Activated T-helper 1 cell treated with anti-CD3 and anti-CD28 coated beads, Interleukin-12 subunit alpha, Interleukin-12 subunit beta, Interleukin-2, Interleukin-4 antibody, amounts not matched to agents 30 ng/mL and 10 ng/mL and 1 ng/mL, durations not matched to agents 14 hours and 24 hours and 36 hours (primary cell): ENCODE data around the gene RTP1. TPM values are rescaled to one million over a fixed set of nuclear protein-coding genes. Genes with fewer than 3 reads are reported as not detected.

Experiments
- DNase-seq: peaks from one replicate; pipeline ENCODE4 v3.0.0; 2021; ENCODE audit warnings: low spot score
- H3K27ac Mint-ChIP-seq: one replicate; pipeline ENCODE4 v1.8.0; 2021; ENCODE audit warnings: mild to moderate bottlenecking, mixed read lengths
- H3K27me3 Mint-ChIP-seq: one replicate; pipeline ENCODE4 v1.8.0; 2022; ENCODE audit warnings: mild to moderate bottlenecking, moderate library complexity, mixed read lengths; ENCODE audit not compliant: insufficient read depth
- H3K36me3 Mint-ChIP-seq: one replicate; pipeline ENCODE4 v1.8.0; 2021; ENCODE audit warnings: low read depth, mixed read lengths
- H3K4me1 Mint-ChIP-seq: one replicate; pipeline ENCODE4 v1.8.0; 2021; ENCODE audit warnings: low read depth, mixed read lengths
- H3K4me3 Mint-ChIP-seq: one replicate; pipeline ENCODE4 v1.8.0; 2021; ENCODE audit warnings: mild to moderate bottlenecking, moderate library complexity, mixed read lengths
- H3K9me3 Mint-ChIP-seq: one replicate; pipeline ENCODE4 v1.8.0; 2021; ENCODE audit warnings: mixed read lengths
- intact Hi-C: fragments of 100-400 bp; cut with micrococcal nuclease; formaldehyde crosslinking; loops from one replicate; pipeline ENCODE4 v1.15.1; 2024
- total RNA-seq: library from RNA; stranded (reverse); gene quantifications from 2 replicates; pipeline ENCODE4 v1.2.3, GENCODE V29; 2022

Gene RTP1
- total RNA-seq, 1 donor from 2014 or later = not detected

- Mint-ChIP-seq H3K27ac (no peak overlapping the region), H3K36me3 (no peaks in the 10 kb centered on the region), H3K4me1 (no peaks in the 10 kb centered on the region), H3K9me3 (no peaks in the 10 kb centered on the region), H3K4me3 (no peak overlapping the region), H3K27me3 (peaks cover 14% of the 10 kb centered on the region)
- intact Hi-C loops = no loop called here
- DNase-seq = no peak
Observed at GRCh38 chr3:187207624-187208023, 10.3 kb downstream of the RTP1 start.

- Mint-ChIP-seq H3K4me1 (no peaks in the 10 kb centered on the region), H3K4me3 (no peak overlapping the region), H3K9me3 (no peaks in the 10 kb centered on the region), H3K36me3 (no peaks in the 10 kb centered on the region), H3K27ac (no peak overlapping the region), H3K27me3 (peaks cover 13% of the 10 kb centered on the region)
- intact Hi-C loops = no loop called here
- DNase-seq = no peak
Observed at GRCh38 chr3:187208159-187208558, 10.9 kb downstream of the RTP1 start.

GRCh38 chr3:187209491-187209890, 12.2 kb downstream of the RTP1 start:
- Mint-ChIP-seq H3K9me3 (no peaks in the 10 kb centered on the region), H3K27me3 (peaks cover 20% of the 10 kb centered on the region), H3K4me3 (no peak overlapping the region), H3K27ac (no peak overlapping the region), H3K4me1 (no peaks in the 10 kb centered on the region), H3K36me3 (no peaks in the 10 kb centered on the region)
- DNase-seq = no peak
- intact Hi-C loops = no loop called here

GRCh38 chr3:187210091-187210490, 12.8 kb downstream of the RTP1 start:
- Mint-ChIP-seq H3K4me3 (no peak overlapping the region), H3K27ac (no peak overlapping the region), H3K4me1 (no peaks in the 10 kb centered on the region), H3K9me3 (no peaks in the 10 kb centered on the region), H3K27me3 (peaks cover 21% of the 10 kb centered on the region), H3K36me3 (no peaks in the 10 kb centered on the region)
- intact Hi-C loops = no loop called here
- DNase-seq = no peak

- no peaks in the 10 kb centered on the region for H3K36me3 Mint-ChIP-seq
- no peaks in the 10 kb centered on the region for H3K4me1 Mint-ChIP-seq
- intact Hi-C loops = no loop called here
- H3K27ac Mint-ChIP-seq = no peak overlapping the region
- H3K4me3 Mint-ChIP-seq = no peak overlapping the region
- no peaks in the 10 kb centered on the region for H3K9me3 Mint-ChIP-seq
- no peak for DNase-seq
- H3K27me3 Mint-ChIP-seq = peaks cover 15% of the 10 kb centered on the region
Observed at GRCh38 chr3:187210545-187211327, 13.4 kb downstream of the RTP1 start.

- Mint-ChIP-seq H3K4me3 (no peak overlapping the region), H3K27ac (no peak overlapping the region), H3K27me3 (peaks cover 11% of the 10 kb centered on the region), H3K9me3 (no peaks in the 10 kb centered on the region), H3K36me3 (no peaks in the 10 kb centered on the region), H3K4me1 (no peaks in the 10 kb centered on the region)
- DNase-seq = no peak
- intact Hi-C loops = no loop called here
Observed at GRCh38 chr3:187211532-187212195, 14.4 kb downstream of the RTP1 start.

GRCh38 chr3:187212196-187212545, 14.9 kb downstream of the RTP1 start:
- intact Hi-C loops = no loop called here
- Mint-ChIP-seq H3K27me3 (peaks cover 14% of the 10 kb centered on the region), H3K27ac (no peak overlapping the region), H3K4me3 (no peak overlapping the region), H3K36me3 (no peaks in the 10 kb centered on the region), H3K9me3 (no peaks in the 10 kb centered on the region), H3K4me1 (no peaks in the 10 kb centered on the region)
- DNase-seq = no peak

GRCh38 chr3:187212705-187213104, 15.4 kb downstream of the RTP1 start:
- intact Hi-C loops = no loop called here
- H3K4me1 Mint-ChIP-seq = no peaks in the 10 kb centered on the region
- no peak overlapping the region for H3K4me3 Mint-ChIP-seq
- no peak overlapping the region for H3K27ac Mint-ChIP-seq
- H3K27me3 Mint-ChIP-seq = peaks cover 17% of the 10 kb centered on the region
- no peak for DNase-seq
- no peaks in the 10 kb centered on the region for H3K9me3 Mint-ChIP-seq
- no peaks in the 10 kb centered on the region for H3K36me3 Mint-ChIP-seq

GRCh38 chr3:187213616-187214015, 16.3 kb downstream of the RTP1 start:
- DNase-seq = no peak
- Mint-ChIP-seq H3K27me3 (peaks cover 21% of the 10 kb centered on the region), H3K36me3 (no peaks in the 10 kb centered on the region), H3K27ac (no peak overlapping the region), H3K4me1 (no peaks in the 10 kb centered on the region), H3K9me3 (no peaks in the 10 kb centered on the region), H3K4me3 (no peak overlapping the region)
- intact Hi-C loops = no loop called here

GRCh38 chr3:187215460-187215859, 18.2 kb downstream of the RTP1 start:
- peaks cover 22% of the 10 kb centered on the region for H3K27me3 Mint-ChIP-seq
- no peaks in the 10 kb centered on the region for H3K36me3 Mint-ChIP-seq
- H3K4me3 Mint-ChIP-seq = no peak overlapping the region
- intact Hi-C loops = no loop called here
- no peak overlapping the region for H3K27ac Mint-ChIP-seq
- no peaks in the 10 kb centered on the region for H3K9me3 Mint-ChIP-seq
- no peaks in the 10 kb centered on the region for H3K4me1 Mint-ChIP-seq
- no peak for DNase-seq

- no peak for DNase-seq
- Mint-ChIP-seq H3K9me3 (no peaks in the 10 kb centered on the region), H3K36me3 (no peaks in the 10 kb centered on the region), H3K4me3 (no peak overlapping the region), H3K27me3 (peaks cover 7% of the 10 kb centered on the region), H3K4me1 (no peaks in the 10 kb centered on the region), H3K27ac (no peak overlapping the region)
- intact Hi-C loops = no loop called here
Observed at GRCh38 chr3:187222801-187223200, 25.5 kb downstream of the RTP1 start.

GRCh38 chr3:187223799-187224198, 26.5 kb downstream of the RTP1 start:
- intact Hi-C loops = no loop called here
- H3K4me3 Mint-ChIP-seq = no peak overlapping the region

GRCh38 chr3:187227658-187228258, 30.5 kb downstream of the RTP1 start:
- Mint-ChIP-seq H3K27ac (no peak overlapping the region), H3K4me1 (no peaks in the 10 kb centered on the region), H3K27me3 (peaks cover 5% of the 10 kb centered on the region), H3K4me3 (no peak overlapping the region), H3K36me3 (no peaks in the 10 kb centered on the region), H3K9me3 (no peaks in the 10 kb centered on the region)
- DNase-seq = no peak
- intact Hi-C loops = no loop called here

More at GRCh38 chr3:187223799-187224198, 26.5 kb downstream of the RTP1 start:
- no peaks in the 10 kb centered on the region for H3K9me3 Mint-ChIP-seq
- no peak overlapping the region for H3K27ac Mint-ChIP-seq
- H3K4me1 Mint-ChIP-seq = no peaks in the 10 kb centered on the region
- H3K27me3 Mint-ChIP-seq = peaks cover 5% of the 10 kb centered on the region
- DNase-seq = no peak
- no peaks in the 10 kb centered on the region for H3K36me3 Mint-ChIP-seq
